ENCODE data around the gene CAMK2B.

DNA sequence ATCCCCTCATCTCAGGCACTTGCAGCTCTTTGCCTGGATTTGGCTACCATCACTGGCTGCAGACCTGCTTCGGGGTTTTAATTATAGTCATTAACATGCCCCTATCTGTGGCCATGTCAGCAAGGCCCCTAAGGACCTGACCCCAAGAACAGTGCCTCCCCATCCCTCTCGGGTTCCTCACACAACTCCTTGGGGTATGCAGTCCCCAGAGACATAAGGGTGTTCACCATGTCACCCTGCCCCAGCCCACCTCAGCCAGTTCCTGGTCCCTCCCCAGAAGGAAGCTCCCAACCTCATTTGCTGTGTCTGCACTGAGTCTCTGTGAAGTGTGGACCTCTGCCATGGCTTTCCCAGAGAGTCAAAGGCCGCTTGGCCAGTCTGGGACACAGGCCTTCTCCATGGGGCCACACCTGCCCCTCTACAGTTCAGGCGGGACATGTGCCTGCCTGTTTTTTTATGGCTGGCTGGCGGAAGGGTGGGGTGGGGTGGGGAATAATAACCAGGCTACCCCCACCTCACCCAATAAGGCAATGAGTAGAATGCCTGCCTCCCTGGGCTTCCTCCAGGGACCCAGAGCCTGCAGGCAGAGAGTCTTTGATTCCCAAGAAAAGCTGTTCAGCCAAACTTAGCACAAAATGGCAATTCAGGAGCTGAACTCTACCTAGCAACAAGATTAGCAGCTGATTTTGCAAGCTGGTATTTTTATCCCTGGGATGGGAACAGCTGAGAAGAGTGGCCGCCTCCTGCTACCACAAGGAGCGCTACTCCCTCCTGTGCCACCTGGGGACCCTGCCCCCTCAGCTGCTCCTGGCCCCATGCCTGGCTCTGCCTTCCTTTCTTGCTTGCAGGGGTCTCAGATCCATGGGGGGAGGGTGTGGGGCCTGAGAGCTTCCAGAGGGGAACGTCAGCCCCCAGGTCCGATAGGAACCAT lies 23.7 kb upstream of the CAMK2B start:
- TF ChIP-seq, protein P1, sequence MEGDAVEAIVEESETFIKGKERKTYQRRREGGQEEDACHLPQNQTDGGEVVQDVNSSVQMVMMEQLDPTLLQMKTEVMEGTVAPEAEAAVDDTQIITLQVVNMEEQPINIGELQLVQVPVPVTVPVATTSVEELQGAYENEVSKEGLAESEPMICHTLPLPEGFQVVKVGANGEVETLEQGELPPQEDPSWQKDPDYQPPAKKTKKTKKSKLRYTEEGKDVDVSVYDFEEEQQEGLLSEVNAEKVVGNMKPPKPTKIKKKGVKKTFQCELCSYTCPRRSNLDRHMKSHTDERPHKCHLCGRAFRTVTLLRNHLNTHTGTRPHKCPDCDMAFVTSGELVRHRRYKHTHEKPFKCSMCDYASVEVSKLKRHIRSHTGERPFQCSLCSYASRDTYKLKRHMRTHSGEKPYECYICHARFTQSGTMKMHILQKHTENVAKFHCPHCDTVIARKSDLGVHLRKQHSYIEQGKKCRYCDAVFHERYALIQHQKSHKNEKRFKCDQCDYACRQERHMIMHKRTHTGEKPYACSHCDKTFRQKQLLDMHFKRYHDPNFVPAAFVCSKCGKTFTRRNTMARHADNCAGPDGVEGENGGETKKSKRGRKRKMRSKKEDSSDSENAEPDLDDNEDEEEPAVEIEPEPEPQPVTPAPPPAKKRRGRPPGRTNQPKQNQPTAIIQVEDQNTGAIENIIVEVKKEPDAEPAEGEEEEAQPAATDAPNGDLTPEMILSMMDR (IDR thresholded peaks at IDR 0.05), result no peak
- TF ChIP-seq EP300 (IDR thresholded peaks at IDR 0.05), result no peak

Measured in suprapubic skin (tissue), 3 donors.